Measurements from ENCODE around the gene RTP4.
A peak's percentile ranks its signal among the peaks of the same experiment; 100 is the strongest.

The RTP4 gene

GRCh38 chr3:187368251-187369088 is at the start of gene RTP4:
Gene RTP4, plus strand, starts transcription at chr3:187368385. Its CDS starts 57 bp downstream, at chr3:187368442.
- Histone ChIP-seq H3K36me3 (no peaks in the 10 kb centered on the region), H3K4me3 (ENCODE audit: low read depth, low read length) (no peak within 1 kb of the TSS), H3K27ac (no peak within 1 kb of the TSS), H3K27me3 (ENCODE audit: insufficient read depth, low read depth, severe bottlenecking) (peaks cover 11% of the 10 kb centered on the region), H3K9me3 (ENCODE audit: severe bottlenecking) (no peaks in the 10 kb centered on the region)
- DNase-seq = no peak
- no peak for TF ChIP-seq CTCF (IDR thresholded peaks at IDR 0.05; ENCODE audit: low read depth, low read length)

GRCh38 chr3:187318819-187319616 is 49.2 kb upstream of the RTP4 start:
- Histone ChIP-seq H3K9me3 (ENCODE audit: severe bottlenecking) (no peaks in the 10 kb centered on the region), H3K27me3 (ENCODE audit: insufficient read depth, low read depth, severe bottlenecking) (peaks cover 59% of the 10 kb centered on the region), H3K27ac (no peak overlapping the region), H3K36me3 (no peaks in the 10 kb centered on the region), H3K4me3 (ENCODE audit: low read depth, low read length) (peak overlapping the region; percentile 18; the same call in 1 of the 2 replicates)
- peak; percentile 46 for DNase-seq
- TF ChIP-seq CTCF (IDR thresholded peaks at IDR 0.05; ENCODE audit: low read depth, low read length) = peak; percentile 77

- no peaks in the 10 kb centered on the region for H3K36me3 ChIP-seq
- H3K9me3 ChIP-seq (ENCODE audit: severe bottlenecking) = no peaks in the 10 kb centered on the region
- no peak overlapping the region for H3K4me3 ChIP-seq (ENCODE audit: low read depth, low read length)
- peak; percentile 77 for DNase-seq
- H3K27ac ChIP-seq = no peak overlapping the region
- peaks cover 59% of the 10 kb centered on the region for H3K27me3 ChIP-seq (ENCODE audit: insufficient read depth, low read depth, severe bottlenecking)
- TF ChIP-seq CTCF (IDR thresholded peaks at IDR 0.05; ENCODE audit: low read depth, low read length) = peak; percentile 87
These were observed 48.4 kb upstream of the RTP4 start for GRCh38 chr3:187319699-187320302.

- H3K27me3 ChIP-seq (ENCODE audit: insufficient read depth, low read depth, severe bottlenecking) = peaks cover 53% of the 10 kb centered on the region
- no peaks in the 10 kb centered on the region for H3K36me3 ChIP-seq
- H3K27ac ChIP-seq = no peak overlapping the region
- no peak for DNase-seq
- no peak overlapping the region for H3K4me3 ChIP-seq (ENCODE audit: low read depth, low read length)
- no peaks in the 10 kb centered on the region for H3K9me3 ChIP-seq (ENCODE audit: severe bottlenecking)
- TF ChIP-seq CTCF (IDR thresholded peaks at IDR 0.05; ENCODE audit: low read depth, low read length) = no peak
These were observed 46.4 kb upstream of the RTP4 start for GRCh38 chr3:187321766-187322165.

GRCh38 chr3:187322291-187322690 is 45.9 kb upstream of the RTP4 start:
- Histone ChIP-seq H3K9me3 (ENCODE audit: severe bottlenecking) (no peaks in the 10 kb centered on the region), H3K27ac (no peak overlapping the region), H3K36me3 (no peaks in the 10 kb centered on the region), H3K4me3 (ENCODE audit: low read depth, low read length) (no peak overlapping the region), H3K27me3 (ENCODE audit: insufficient read depth, low read depth, severe bottlenecking) (peaks cover 54% of the 10 kb centered on the region)
- TF ChIP-seq CTCF (IDR thresholded peaks at IDR 0.05; ENCODE audit: low read depth, low read length) = no peak
- no peak for DNase-seq

All from WERI-Rb-1 (cell line).